Parathyroid adenoma (tissue), 2 donors: Measurements from ENCODE around the gene C20orf144.

Experiments used
- H2AFZ ChIP-seq: fragments of 300-600 bp; sonication (generic); one replicate; pipeline ENCODE4 v1.7.0; 2017; ENCODE audit warnings: antibody characterized with exemption, mild to moderate bottlenecking
- H3K27ac ChIP-seq: fragments of 300-600 bp; sonication (generic); one replicate; pipeline ENCODE4 v1.7.0; 2017
- H3K27me3 ChIP-seq: fragments of 300-600 bp; sonication (generic); one replicate; pipeline ENCODE4 v1.7.0; 2017; ENCODE audit warnings: low read length; ENCODE audit not compliant: control insufficient read depth, insufficient read depth
- H3K36me3 ChIP-seq: fragments of 300-600 bp; sonication (generic); one replicate; pipeline ENCODE4 v1.7.0; 2017; ENCODE audit warnings: low read length; ENCODE audit not compliant: control insufficient read depth, insufficient read depth
- H3K4me1 ChIP-seq: fragments of 300-600 bp; sonication (generic); one replicate; pipeline ENCODE4 v1.7.0; 2017; ENCODE audit warnings: control low read depth
- H3K4me2 ChIP-seq: fragments of 300-600 bp; sonication (generic); one replicate; pipeline ENCODE4 v1.7.0; 2017; ENCODE audit warnings: low read length
- H3K4me3 ChIP-seq: fragments of 300-600 bp; sonication (generic); one replicate; pipeline ENCODE4 v1.7.0; 2017; ENCODE audit warnings: low read depth, low read length
- H3K79me2 ChIP-seq: fragments of 300-600 bp; sonication (generic); one replicate; pipeline ENCODE4 v1.7.0; 2017; ENCODE audit warnings: control low read depth
- H3K9ac ChIP-seq: fragments of 300-600 bp; sonication (generic); one replicate; pipeline ENCODE4 v1.7.0; 2017; ENCODE audit warnings: mild to moderate bottlenecking
- H3K9me3 ChIP-seq: fragments of 300-600 bp; sonication (generic); one replicate; pipeline ENCODE4 v1.7.0; 2017; ENCODE audit warnings: low read length; ENCODE audit not compliant: control insufficient read depth
- CTCF ChIP-seq: fragments of 300-600 bp; sonication (generic); IDR thresholded peaks from one replicate; pipeline ENCODE4 v1.7.0; 2017; ENCODE audit warnings: antibody characterized with exemption, mild to moderate bottlenecking
- donor health status: primary hyperparathyroidism.

The C20orf144 gene

DNA sequence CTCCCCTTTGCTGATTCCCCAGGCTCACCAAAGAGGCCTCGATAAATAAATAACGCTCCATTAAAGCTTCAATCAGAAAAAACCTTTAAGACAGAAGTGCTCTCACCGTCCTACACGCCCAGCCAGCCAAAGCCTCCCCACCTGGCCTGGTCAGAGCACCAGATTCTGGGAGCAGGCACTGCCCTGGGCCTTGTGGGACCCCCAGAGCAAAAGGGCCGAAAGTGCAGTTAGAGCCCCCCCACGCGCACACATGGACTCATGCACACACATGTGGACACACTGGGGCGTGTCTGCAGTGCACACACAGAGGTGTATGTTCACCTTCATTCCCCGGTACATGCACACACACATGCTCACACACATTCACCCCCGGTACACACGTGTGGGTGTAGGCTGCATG lies 14.0 kb downstream of the C20orf144 start:
- no peak overlapping the region for H3K27ac ChIP-seq
- H3K4me3 ChIP-seq, result no peak overlapping the region
- H3K79me2 ChIP-seq, result no peaks in the 10 kb centered on the region
- no peak overlapping the region for H2AFZ ChIP-seq
- H3K9ac ChIP-seq, result no peak overlapping the region
- peaks cover 10% of the 10 kb centered on the region for H3K4me1 ChIP-seq
- no peaks in the 10 kb centered on the region for H3K9me3 ChIP-seq
- TF ChIP-seq CTCF, result no peak
- no peak overlapping the region for H3K4me2 ChIP-seq
- H3K27me3 ChIP-seq, result no peaks in the 10 kb centered on the region
- no peaks in the 10 kb centered on the region for H3K36me3 ChIP-seq

- H2AFZ ChIP-seq, result no peak overlapping the region
- no peak overlapping the region for H3K27ac ChIP-seq
- no peak overlapping the region for H3K4me3 ChIP-seq
- H3K36me3 ChIP-seq, result no peaks in the 10 kb centered on the region
- no peaks in the 10 kb centered on the region for H3K79me2 ChIP-seq
- H3K4me1 ChIP-seq, result peaks cover 10% of the 10 kb centered on the region
- no peak for TF ChIP-seq CTCF
- H3K27me3 ChIP-seq, result no peaks in the 10 kb centered on the region
- H3K9me3 ChIP-seq, result no peaks in the 10 kb centered on the region
- no peak overlapping the region for H3K4me2 ChIP-seq
- H3K9ac ChIP-seq, result no peak overlapping the region
Measured at GRCh38 chr20:33676652-33677645, 14.8 kb downstream of the C20orf144 start.

GRCh38 chr20:33677991-33678702 lies 16.0 kb downstream of the C20orf144 start:
- no peaks in the 10 kb centered on the region for H3K79me2 ChIP-seq
- no peak overlapping the region for H3K27ac ChIP-seq
- no peaks in the 10 kb centered on the region for H3K36me3 ChIP-seq
- no peak overlapping the region for H2AFZ ChIP-seq
- H3K4me2 ChIP-seq, result no peak overlapping the region
- H3K4me1 ChIP-seq, result peaks cover 4% of the 10 kb centered on the region
- no peak overlapping the region for H3K9ac ChIP-seq
- TF ChIP-seq CTCF, result no peak
- no peak overlapping the region for H3K4me3 ChIP-seq
- H3K9me3 ChIP-seq, result no peaks in the 10 kb centered on the region
- no peaks in the 10 kb centered on the region for H3K27me3 ChIP-seq

GRCh38 chr20:33679758-33680485 lies 17.8 kb downstream of the C20orf144 start:
- no peak overlapping the region for H2AFZ ChIP-seq
- no peak overlapping the region for H3K9ac ChIP-seq
- no peaks in the 10 kb centered on the region for H3K79me2 ChIP-seq
- H3K4me3 ChIP-seq, result no peak overlapping the region
- no peaks in the 10 kb centered on the region for H3K9me3 ChIP-seq
- no peak overlapping the region for H3K4me2 ChIP-seq
- no peaks in the 10 kb centered on the region for H3K36me3 ChIP-seq
- no peak for TF ChIP-seq CTCF
- H3K4me1 ChIP-seq, result no peaks in the 10 kb centered on the region
- no peaks in the 10 kb centered on the region for H3K27me3 ChIP-seq
- H3K27ac ChIP-seq, result no peak overlapping the region
